Erythroblast (primary cell): ENCODE results near the gene CCDC8.

ENCODE experiments used
- GATA1 ChIP-seq: IDR thresholded peaks from 2 replicates; pipeline ENCODE4 v1.6.1; 2011; ENCODE audit warnings: low read depth, mild to moderate bottlenecking, control low read depth, low read length, moderate library complexity
- POLR2A ChIP-seq: IDR thresholded peaks from 2 replicates; pipeline ENCODE4 v1.6.1; 2011; ENCODE audit warnings: mild to moderate bottlenecking, low read length

DNA sequence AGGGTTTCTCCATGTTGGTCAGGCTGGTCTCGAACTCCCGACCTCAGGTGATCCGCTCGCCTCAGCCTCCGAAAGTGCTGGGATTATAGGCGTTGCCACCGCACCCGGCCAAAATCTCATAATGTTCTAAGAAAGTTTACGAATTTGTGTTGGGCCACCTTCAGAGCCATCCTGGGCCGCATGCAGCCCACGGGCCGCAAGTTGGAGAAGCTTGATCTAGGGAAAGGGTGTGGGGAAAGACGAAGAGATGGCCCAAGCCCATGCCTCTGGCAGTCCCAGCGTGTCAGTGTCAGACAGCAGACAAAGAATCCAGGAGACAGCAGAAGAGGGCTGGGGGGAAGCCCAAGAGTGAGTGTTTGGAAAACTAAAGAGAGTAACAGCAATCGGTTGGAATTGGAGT lies 32.7 kb upstream of the CCDC8 start:
- TF ChIP-seq POLR2A (no peak), GATA1 (no peak)
